Aorta (tissue), 5 donors: Measurements from ENCODE around the gene ACBD4. TPM values are rescaled to one million over a fixed set of nuclear protein-coding genes. Genes with fewer than 3 reads are reported as not detected.
A peak's percentile ranks its signal among the peaks of the same experiment; 100 is the strongest.
"Not testable (repeated sequence)": the region's sequence is repeated elsewhere in the genome, so short reads cannot be mapped to it uniquely, and the experiment has no call there.

Source experiments
- ATAC-seq: fragments of 200-7000 bp; cut with Tn5 transposase; one replicate; pipeline ENCODE4 v1.9.1; 2022; ENCODE audit warnings: moderate library complexity; ENCODE audit not compliant: low FRiP score
- DNase-seq, 2 donors: peaks; one replicate each; pipeline ENCODE4 v3.0.0-alpha.2; 2020
- H3K27ac ChIP-seq, 2 donors: one replicate each; pipeline ENCODE4 v1.5.1; 2013; ENCODE audit warnings: low read length in 2 of 2, mild to moderate bottlenecking in 2 of 2, moderate library complexity in 2 of 2, control low read depth in 1 of 2, inconsistent platforms in 1 of 2, low read depth in 1 of 2
- H3K27me3 ChIP-seq, 2 donors: one replicate each; pipeline ENCODE4 v1.6.1; 2013; ENCODE audit warnings: control low read depth in 1 of 2, low read length in 1 of 2, mild to moderate bottlenecking in 1 of 2, moderate library complexity in 1 of 2; ENCODE audit not compliant: insufficient read depth in 2 of 2, control insufficient read depth in 1 of 2
- H3K36me3 ChIP-seq, 2 donors: one replicate each; pipeline ENCODE4 v1.6.1; 2013; ENCODE audit warnings: control low read depth in 1 of 2, low read length in 1 of 2, mild to moderate bottlenecking in 1 of 2; ENCODE audit not compliant: insufficient read depth in 2 of 2, control insufficient read depth in 1 of 2
- H3K4me1 ChIP-seq, 2 donors: one replicate each; pipeline ENCODE4 v1.6.1; 2013; ENCODE audit warnings: low read length in 2 of 2, control low read depth in 1 of 2, mild to moderate bottlenecking in 1 of 2, moderate library complexity in 1 of 2; ENCODE audit not compliant: insufficient read depth in 2 of 2, control insufficient read depth in 1 of 2
- H3K4me3 ChIP-seq, 2 donors: one replicate each; pipeline ENCODE4 v1.5.1; 2013; ENCODE audit warnings: low read length in 2 of 2, control low read depth in 1 of 2, mild to moderate bottlenecking in 1 of 2
- H3K9me3 ChIP-seq: one replicate; pipeline ENCODE4 v1.6.1; 2013; ENCODE audit warnings: mild to moderate bottlenecking, low read length; ENCODE audit not compliant: control insufficient read depth
- WGBS, 2 donors: extraction: QIAGEN DNeasy Blood & Tissue Kit; methylation state at CpG; one replicate each; pipeline ENCODE4 v1.1.7; 2013; 5-methylcytosine and 5-hydroxymethylcytosine counted together
- intact Hi-C, 2 donors: fragments of 100-400 bp; cut with DNase I; formaldehyde crosslinking; loops; one replicate each; pipeline versions ENCODE4 v1.14.2 to v1.15.0; 2022
- polyA plus RNA-seq, 2 donors: library from polyadenylated mRNA; stranded (reverse); fragments of 200-250 nt; gene quantifications; one replicate each; pipeline ENCODE4 v1.2.3, GENCODE V29; 2013
- total RNA-seq, 2 donors: library from RNA; stranded (reverse); fragmentation: NEBNext Ultra II Directional; extraction: Animal tissue kit (Norgen Biotek cat#: 25700); gene quantifications; one replicate each; pipeline ENCODE4 v1.2.1, GENCODE V29; 2021
- donor health status: healthy with polysubstance abuse.
- donor health status: Bipolar disorder and iron deficiency.
- donor health status: DM: no; HTN: no; CAD: no.
- donor health status: DM: no; HTN: no; CAD: no.
- donor health status: DM: yes; HTN: yes; CAD: no.

Gene ACBD4
- total and polyA plus RNA-seq, 4 donors = 16.1 to 69.7 (median 46.0) TPM

DNA sequence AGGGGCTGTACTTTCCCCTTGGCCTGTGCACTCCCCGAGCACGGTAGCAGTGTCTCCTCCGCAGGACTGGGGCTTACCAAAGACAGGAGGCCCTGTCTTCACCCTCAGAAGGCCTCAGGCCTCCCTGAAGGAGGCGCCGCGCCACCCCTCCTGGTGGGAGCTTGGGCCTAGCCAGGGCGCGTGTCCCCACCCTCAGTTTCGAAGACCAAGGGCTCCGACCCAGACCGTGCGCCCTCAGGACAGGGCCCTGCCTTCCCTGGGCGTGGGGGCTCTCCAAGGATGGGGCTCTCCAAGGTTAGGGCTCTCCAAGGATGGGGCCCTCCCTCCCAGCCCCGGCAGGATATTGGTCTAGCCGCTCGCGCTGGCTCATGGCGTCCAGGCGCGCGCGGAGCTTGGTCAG, 14.9 kb upstream of the ACBD4 start:
- no peak for ATAC-seq
- no peak overlapping the region for H3K27ac ChIP-seq
- peaks cover 0 to 9% of the 10 kb centered on the region in 2 donors for H3K36me3 ChIP-seq
- intact Hi-C loops = no loop called here
- no peak overlapping the region for H3K4me3 ChIP-seq
- H3K9me3 ChIP-seq = no peaks in the 10 kb centered on the region
- no peaks in the 10 kb centered on the region for H3K27me3 ChIP-seq
- DNase-seq = no peak
- WGBS, 2 donors = 87% methylated on average over 22 of the region's 22 CpGs
- H3K4me1 ChIP-seq = no peaks in the 10 kb centered on the region

DNA sequence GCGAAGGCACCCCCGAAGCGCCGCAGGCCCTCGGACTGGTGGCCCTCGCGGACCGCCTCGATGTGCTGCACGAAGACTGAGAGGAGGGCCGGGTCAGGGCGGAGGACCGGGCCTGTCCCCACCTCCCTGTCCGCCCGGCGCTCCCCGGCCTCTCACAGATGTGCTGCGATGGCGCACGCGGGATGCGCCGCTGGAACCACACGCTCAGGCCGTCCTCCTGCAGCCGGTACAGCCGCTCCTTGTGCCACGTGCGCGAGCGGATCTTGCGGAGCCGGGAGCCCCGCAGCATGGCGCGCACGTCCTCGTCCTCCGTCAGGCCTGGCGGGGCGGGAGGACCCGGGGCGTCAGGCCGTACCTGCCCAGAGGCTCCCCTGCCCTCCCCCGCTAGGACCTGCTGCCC, 14.4 kb upstream of the ACBD4 start:
- no peak for ATAC-seq
- no peak for DNase-seq
- peaks cover 0 to 9% of the 10 kb centered on the region in 2 donors for H3K36me3 ChIP-seq
- H3K4me1 ChIP-seq = no peaks in the 10 kb centered on the region
- no peaks in the 10 kb centered on the region for H3K27me3 ChIP-seq
- 72 to 78% methylated on average over 45 of the region's 45 CpGs for WGBS, 2 donors
- H3K27ac ChIP-seq = no peak overlapping the region
- H3K9me3 ChIP-seq = no peaks in the 10 kb centered on the region
- intact Hi-C loops = no loop called here
- no peak overlapping the region for H3K4me3 ChIP-seq

GRCh38 chr17:45123076-45123770, 12.3 kb upstream of the ACBD4 start:
- no peaks in the 10 kb centered on the region for H3K9me3 ChIP-seq
- intact Hi-C loops = no loop called here
- no peaks in the 10 kb centered on the region for H3K27me3 ChIP-seq
- DNase-seq = no peak
- peaks cover 0 to 2% of the 10 kb centered on the region in 2 donors for H3K36me3 ChIP-seq
- WGBS, 2 donors = 91 to 93% methylated on average over 6 of the region's 6 CpGs
- H3K27ac ChIP-seq = peak overlapping the region in 1 of 2 donors; percentile 19
- ATAC-seq = no peak
- H3K4me1 ChIP-seq = peaks cover 0 to under 1% of the 10 kb centered on the region in 2 donors
- H3K4me3 ChIP-seq = no peak overlapping the region

- Histone ChIP-seq H3K27me3 (no peaks in the 10 kb centered on the region), H3K4me3 (no peak overlapping the region), H3K9me3 (no peaks in the 10 kb centered on the region), H3K4me1 (peaks cover 0 to 3% of the 10 kb centered on the region in 2 donors), H3K27ac (peak overlapping the region in 1 of 2 donors; percentile 19), H3K36me3 (no peaks in the 10 kb centered on the region)
- DNase-seq = peak; percentile 91 to 93
- intact Hi-C loops = loop anchor here in 1 of 2 donors (2.0 kb wide), 1 partner anchor 63 kb away; the partner anchor contains the start of gene NMT1
- 50 to 61% methylated on average over 14 to 15 of the region's 15 CpGs for WGBS, 2 donors
- ATAC-seq = peak; percentile 71
Measured at GRCh38 chr17:45123930-45124796, 11.3 kb upstream of the ACBD4 start.

DNA sequence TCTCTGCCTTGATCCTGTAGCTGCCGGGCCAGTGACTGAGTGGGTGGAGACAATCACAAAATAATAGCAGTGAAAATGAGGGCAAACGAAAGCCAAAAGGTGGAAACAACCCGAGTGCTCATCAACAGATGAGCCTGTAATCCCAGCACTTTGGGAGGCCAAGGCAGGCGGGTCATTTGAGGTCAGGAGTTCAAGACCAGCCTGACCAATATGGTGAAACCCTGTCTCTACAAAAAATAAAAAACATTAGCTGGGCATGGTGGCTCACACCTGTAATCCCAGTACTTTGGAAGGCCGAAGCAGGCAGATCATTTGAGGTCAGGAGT, 10.7 kb upstream of the ACBD4 start:
- H3K27ac ChIP-seq = peak overlapping the region in 1 of 2 donors; percentile 19
- intact Hi-C loops = loop anchor here in 1 of 2 donors (2.0 kb wide), 1 partner anchor 64 kb away; the partner anchor contains the start of gene NMT1
- H3K36me3 ChIP-seq, H3K4me1 ChIP-seq, H3K27me3 ChIP-seq, H3K9me3 ChIP-seq, ATAC-seq, H3K4me3 ChIP-seq, DNase-seq: not testable (repeated sequence)
- WGBS, 2 donors = 75 to 79% methylated on average over 5 of the region's 5 CpGs

DNA sequence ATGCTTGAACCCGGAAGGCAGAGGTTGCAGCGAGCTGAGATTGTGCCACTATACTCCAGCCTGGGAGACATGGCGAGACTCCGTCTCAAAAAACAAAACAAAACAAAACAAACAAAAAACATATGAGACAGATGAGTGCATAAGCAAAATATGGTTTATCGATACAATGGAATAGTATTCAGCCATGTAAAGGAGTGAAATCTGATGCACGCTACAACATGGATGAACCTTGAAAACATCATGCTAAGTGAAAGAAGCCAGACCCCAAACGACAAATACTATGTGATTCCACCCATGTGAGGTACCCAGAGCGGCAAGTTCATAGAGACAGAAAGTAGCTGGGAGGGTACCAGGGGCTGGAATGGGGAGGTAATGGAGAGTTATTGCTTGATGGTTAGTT, 10.0 kb upstream of the ACBD4 start:
- Histone ChIP-seq H3K27me3 (no peaks in the 10 kb centered on the region), H3K9me3 (no peaks in the 10 kb centered on the region), H3K4me3 (no peak overlapping the region), H3K4me1 (peaks cover 0 to 3% of the 10 kb centered on the region in 2 donors), H3K36me3 (no peaks in the 10 kb centered on the region), H3K27ac (no peak overlapping the region)
- WGBS, 2 donors = 96 to 97% methylated on average over 8 of the region's 8 CpGs
- ATAC-seq = no peak
- intact Hi-C loops = loop anchor here in 1 of 2 donors (2.0 kb wide), 1 partner anchor 65 kb away; the partner anchor contains the start of gene NMT1
- DNase-seq = no peak

- Histone ChIP-seq H3K27me3 (no peaks in the 10 kb centered on the region), H3K27ac (peak overlapping the region; percentile 29 to 97), H3K4me3 (no peak overlapping the region), H3K36me3 (no peaks in the 10 kb centered on the region), H3K4me1 (peaks cover 0 to 3% of the 10 kb centered on the region in 2 donors), H3K9me3 (no peaks in the 10 kb centered on the region)
- intact Hi-C loops = no loop called here
- peak in 1 of 2 donors; percentile 46 for DNase-seq
- 84 to 85% methylated on average over 8 of the region's 8 CpGs for WGBS, 2 donors
- ATAC-seq = no peak
Measured at GRCh38 chr17:45127207-45127547, 8.3 kb upstream of the ACBD4 start.

DNA sequence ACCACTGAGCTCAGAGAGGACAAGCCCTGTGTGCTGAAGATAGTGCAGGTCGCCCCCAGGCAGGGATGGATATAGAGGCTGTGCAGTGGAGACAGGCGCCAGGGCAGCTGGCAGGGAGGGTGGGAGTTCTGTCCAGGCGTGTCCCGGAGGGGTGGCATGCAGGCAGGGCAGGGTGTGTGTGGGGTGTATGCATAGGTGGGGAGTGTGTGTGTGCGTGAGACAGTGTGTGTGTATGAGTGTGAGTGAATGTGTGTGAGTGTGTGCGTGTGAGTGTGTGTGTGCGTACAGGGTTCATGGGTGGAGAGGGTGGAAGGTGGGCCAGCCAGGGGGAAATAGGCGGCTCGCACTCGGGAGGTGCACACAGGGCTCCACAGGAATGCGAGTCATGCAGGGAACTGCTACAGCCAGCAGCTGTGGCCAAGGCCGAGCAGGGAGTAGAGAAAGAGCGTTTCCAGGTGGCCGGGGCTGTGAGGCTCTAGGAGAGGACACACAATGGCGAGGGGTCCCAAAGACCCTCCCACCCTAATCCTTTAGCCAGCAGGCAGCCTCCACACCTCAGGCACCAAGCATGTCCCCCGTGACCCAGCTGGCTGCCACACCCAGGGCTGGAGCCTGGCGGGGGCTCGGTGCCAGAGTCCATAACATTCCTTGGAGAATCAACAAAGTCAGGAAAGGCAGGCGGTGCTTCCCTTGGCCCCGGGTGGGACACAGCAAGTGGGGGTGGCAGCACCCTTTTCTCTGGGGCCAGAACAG, 7.8 kb upstream of the ACBD4 start:
- DNase-seq (peak; percentile 87 to 88), ATAC-seq (peak; percentile 9)
- peak overlapping the region; percentile 57 to 97 for H3K27ac ChIP-seq
- peaks cover 0 to 3% of the 10 kb centered on the region in 2 donors for H3K4me1 ChIP-seq
- no peak overlapping the region for H3K4me3 ChIP-seq
- WGBS, 2 donors = 4 to 9% methylated on average over 20 of the region's 20 CpGs
- H3K9me3 ChIP-seq = no peaks in the 10 kb centered on the region
- H3K27me3 ChIP-seq = no peaks in the 10 kb centered on the region
- intact Hi-C loops = no loop called here
- H3K36me3 ChIP-seq = no peaks in the 10 kb centered on the region
